ENCODE measurements around the gene PODN. TPM values are rescaled to one million over a fixed set of nuclear protein-coding genes. Genes with fewer than 3 reads are reported as not detected.

PODN gene
- total and polyA plus RNA-seq, 12 donors: 0.78 to 45.4 (median 16.0) TPM

- WGBS, 4 donors: 78 to 97% (median 93%) methylated on average over 7 of the region's 7 CpGs
- H3K36me3 ChIP-seq (replicated peaks in 1 of 2): no peaks in the 10 kb centered on the region
- H3K4me1 ChIP-seq (replicated peaks in 1 of 2): peaks cover 8 to 16% of the 10 kb centered on the region in 2 donors
- H3K27me3 ChIP-seq: peaks cover 13% of the 10 kb centered on the region
- intact Hi-C loops (cut with DNase I): no loop called here
- DNase-seq: peak in 1 of 7 donors; percentile 31
- H3K27ac ChIP-seq: no peak overlapping the region
- no peak overlapping the region for H3K4me3 ChIP-seq
- TF ChIP-seq, protein P1, sequence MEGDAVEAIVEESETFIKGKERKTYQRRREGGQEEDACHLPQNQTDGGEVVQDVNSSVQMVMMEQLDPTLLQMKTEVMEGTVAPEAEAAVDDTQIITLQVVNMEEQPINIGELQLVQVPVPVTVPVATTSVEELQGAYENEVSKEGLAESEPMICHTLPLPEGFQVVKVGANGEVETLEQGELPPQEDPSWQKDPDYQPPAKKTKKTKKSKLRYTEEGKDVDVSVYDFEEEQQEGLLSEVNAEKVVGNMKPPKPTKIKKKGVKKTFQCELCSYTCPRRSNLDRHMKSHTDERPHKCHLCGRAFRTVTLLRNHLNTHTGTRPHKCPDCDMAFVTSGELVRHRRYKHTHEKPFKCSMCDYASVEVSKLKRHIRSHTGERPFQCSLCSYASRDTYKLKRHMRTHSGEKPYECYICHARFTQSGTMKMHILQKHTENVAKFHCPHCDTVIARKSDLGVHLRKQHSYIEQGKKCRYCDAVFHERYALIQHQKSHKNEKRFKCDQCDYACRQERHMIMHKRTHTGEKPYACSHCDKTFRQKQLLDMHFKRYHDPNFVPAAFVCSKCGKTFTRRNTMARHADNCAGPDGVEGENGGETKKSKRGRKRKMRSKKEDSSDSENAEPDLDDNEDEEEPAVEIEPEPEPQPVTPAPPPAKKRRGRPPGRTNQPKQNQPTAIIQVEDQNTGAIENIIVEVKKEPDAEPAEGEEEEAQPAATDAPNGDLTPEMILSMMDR (IDR thresholded peaks at IDR 0.05): no peak
- TF ChIP-seq POLR2A (IDR thresholded peaks at IDR 0.05): no peak
- no peaks in the 10 kb centered on the region for H3K9me3 ChIP-seq (replicated peaks in 1 of 3)
Observed at GRCh38 chr1:53065391-53065790, 3.4 kb downstream of the PODN start.

DNA sequence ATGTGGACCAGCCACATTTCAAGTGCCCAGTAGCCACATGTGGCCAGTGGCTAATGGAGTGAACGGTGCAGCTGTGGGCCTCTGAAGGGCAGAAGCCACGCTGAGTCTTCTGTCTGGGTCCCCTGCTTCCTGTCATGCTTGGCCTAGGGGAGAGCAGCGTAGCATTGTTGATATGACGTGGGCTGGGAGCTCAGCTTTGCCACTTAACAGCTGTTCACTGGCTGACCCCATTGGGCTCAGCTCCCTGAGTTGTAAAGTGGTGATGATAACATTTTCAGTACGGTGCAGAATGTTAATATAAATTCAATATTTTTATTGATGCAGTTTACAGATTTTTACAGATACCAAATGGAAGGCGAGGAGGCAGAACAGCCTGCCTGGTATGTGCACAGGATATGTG, 4.5 kb downstream of the PODN start:
- WGBS, 4 donors: 75 to 89% (median 78%) methylated on average over 6 of the region's 6 CpGs
- Histone ChIP-seq H3K4me3 (no peak overlapping the region), H3K4me1 (replicated peaks in 1 of 2) (peaks cover 8 to 15% of the 10 kb centered on the region in 2 donors), H3K36me3 (replicated peaks in 1 of 2) (no peaks in the 10 kb centered on the region), H3K9me3 (replicated peaks in 1 of 3) (no peaks in the 10 kb centered on the region), H3K27me3 (peaks cover 13% of the 10 kb centered on the region), H3K27ac (no peak overlapping the region)
- TF ChIP-seq, protein P1 (IDR thresholded peaks at IDR 0.05): no peak
- DNase-seq: peak in 2 of 7 donors; percentile 19 to 48
- intact Hi-C loops (cut with DNase I): no loop called here

- peak in 2 of 7 donors; percentile 10 to 41 for DNase-seq
- 73 to 89% (median 86%) methylated on average over 10 to 13 of the region's 13 CpGs for WGBS, 4 donors
- no peak overlapping the region for H3K27ac ChIP-seq
- no peak overlapping the region for H3K4me3 ChIP-seq
- peaks cover 7 to 9% of the 10 kb centered on the region in 2 donors for H3K4me1 ChIP-seq (replicated peaks in 1 of 2)
- peaks cover 12% of the 10 kb centered on the region for H3K27me3 ChIP-seq
- intact Hi-C loops (cut with DNase I): no loop called here
- TF ChIP-seq POLR2A (IDR thresholded peaks at IDR 0.05): no peak
- TF ChIP-seq, protein P1 (IDR thresholded peaks at IDR 0.05): no peak
- no peaks in the 10 kb centered on the region for H3K9me3 ChIP-seq (replicated peaks in 1 of 3)
- no peaks in the 10 kb centered on the region for H3K36me3 ChIP-seq (replicated peaks in 1 of 2)
Observed at GRCh38 chr1:53066891-53067738, 5.1 kb downstream of the PODN start.

- no peak overlapping the region for H3K4me3 ChIP-seq
- intact Hi-C loops (cut with DNase I): no loop called here
- no peaks in the 10 kb centered on the region for H3K36me3 ChIP-seq (replicated peaks in 1 of 2)
- no peaks in the 10 kb centered on the region for H3K9me3 ChIP-seq (replicated peaks in 1 of 3)
- H3K27me3 ChIP-seq: peaks cover 5% of the 10 kb centered on the region
- peaks cover 0 to under 1% of the 10 kb centered on the region in 2 donors for H3K4me1 ChIP-seq (replicated peaks in 1 of 2)
- WGBS, 4 donors: 89 to 100% (median 91%) methylated on average over 2 of the region's 2 CpGs
- no peak overlapping the region for H3K27ac ChIP-seq
- TF ChIP-seq POLR2A (IDR thresholded peaks at IDR 0.05): no peak
- TF ChIP-seq, protein P1 (IDR thresholded peaks at IDR 0.05): no peak
- DNase-seq: peak in 1 of 7 donors; percentile 5
Observed at GRCh38 chr1:53067886-53068285, 5.9 kb downstream of the PODN start.
